NT2/D1 (cell line): ENCODE data around the gene TRABD2A.

ENCODE experiments used
- DNase-seq: peaks from one replicate; pipeline ENCODE4 v3.0.0-alpha.2; 2011; ENCODE audit warnings: low read depth, low spot score
- H3K27me3 ChIP-seq: 2 replicates; pipeline ENCODE4 v1.6.0; 2011; ENCODE audit warnings: mild to moderate bottlenecking; ENCODE audit not compliant: insufficient read length, insufficient read depth
- H3K36me3 ChIP-seq: 2 replicates; pipeline ENCODE4 v1.6.1; 2011; ENCODE audit warnings: mild to moderate bottlenecking, low read length, mixed read lengths; ENCODE audit not compliant: insufficient read depth, insufficient read length
- H3K4me1 ChIP-seq: 2 replicates; pipeline ENCODE4 v1.5.1; 2011; ENCODE audit not compliant: insufficient read depth, insufficient read length
- H3K4me3 ChIP-seq: 2 replicates; pipeline ENCODE4 v1.5.1; 2011; ENCODE audit warnings: low read depth; ENCODE audit not compliant: insufficient read length
- H3K9ac ChIP-seq: 2 replicates; pipeline ENCODE4 v1.6.0; 2011; ENCODE audit warnings: low read depth; ENCODE audit not compliant: insufficient read length
- H3K9me3 ChIP-seq: 2 replicates; pipeline ENCODE4 v1.5.1; 2011; ENCODE audit warnings: mild to moderate bottlenecking, low read length; ENCODE audit not compliant: insufficient read depth
- SUZ12 ChIP-seq: IDR thresholded peaks from 2 replicates; pipeline ENCODE4 v1.6.1; 2011; ENCODE audit not compliant: insufficient read length, insufficient read depth; ENCODE audit errors: extremely low read depth
- YY1 ChIP-seq: IDR thresholded peaks from 2 replicates; pipeline ENCODE4 v1.6.1; 2011; ENCODE audit not compliant: insufficient read length, insufficient read depth
- ZNF274 ChIP-seq: IDR thresholded peaks from 2 replicates; pipeline ENCODE4 v1.6.1; 2011; ENCODE audit warnings: mild to moderate bottlenecking, low read depth, low read length

TRABD2A gene

DNA sequence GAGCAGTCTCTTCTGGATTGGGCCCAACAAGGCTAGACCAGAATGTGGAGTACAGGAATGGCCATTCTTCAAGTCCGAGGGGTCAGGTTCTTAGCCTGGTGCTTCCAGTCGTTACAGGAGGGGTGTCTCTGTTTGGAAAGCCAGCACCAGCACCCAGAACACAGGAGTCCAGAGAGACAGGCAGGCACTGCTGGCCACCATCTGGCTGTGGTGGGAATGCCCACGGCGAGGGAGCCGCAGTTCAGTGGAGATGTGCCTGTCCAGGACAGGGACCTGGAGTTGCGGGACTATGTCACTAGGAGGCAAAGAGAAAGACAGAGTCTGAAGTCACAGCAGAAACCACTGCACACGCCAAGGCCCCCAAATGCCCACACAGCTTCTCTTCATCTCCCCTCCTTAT is 59.1 kb downstream of the TRABD2A start:
- Histone ChIP-seq H3K27me3 (no peaks in the 10 kb centered on the region), H3K4me3 (no peak overlapping the region), H3K9me3 (no peaks in the 10 kb centered on the region), H3K4me1 (no peaks in the 10 kb centered on the region), H3K9ac (no peak overlapping the region), H3K36me3 (no peaks in the 10 kb centered on the region)
- no peak for TF ChIP-seq ZNF274
- no peak for TF ChIP-seq YY1
- no peak for TF ChIP-seq SUZ12
- no peak for DNase-seq

DNA sequence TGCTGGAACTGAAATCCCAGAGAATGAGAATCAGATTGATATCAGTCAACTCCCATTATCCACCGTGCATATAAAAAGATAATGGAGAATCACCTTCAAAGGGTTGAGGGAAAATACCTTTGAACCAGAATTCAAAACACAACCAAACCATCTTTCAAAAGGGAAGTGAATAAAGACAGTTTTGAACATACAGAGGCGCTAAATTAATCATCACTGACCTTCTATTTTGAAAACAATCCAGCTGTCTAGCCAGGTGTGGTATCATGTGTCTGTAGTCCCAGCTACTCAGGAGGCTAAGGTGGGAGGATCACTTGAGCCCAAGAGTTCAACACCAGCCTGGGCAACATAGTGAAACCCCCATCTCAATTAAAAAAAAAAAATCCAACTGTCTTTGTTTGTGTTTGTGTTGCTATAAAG is 63.6 kb downstream of the TRABD2A start:
- Histone ChIP-seq H3K36me3 (no peaks in the 10 kb centered on the region), H3K9me3 (no peaks in the 10 kb centered on the region), H3K4me3 (no peak overlapping the region), H3K4me1 (no peaks in the 10 kb centered on the region), H3K9ac (no peak overlapping the region), H3K27me3 (peaks cover 3% of the 10 kb centered on the region)
- no peak for TF ChIP-seq YY1
- no peak for TF ChIP-seq SUZ12
- TF ChIP-seq ZNF274, result no peak
- no peak for DNase-seq

DNA sequence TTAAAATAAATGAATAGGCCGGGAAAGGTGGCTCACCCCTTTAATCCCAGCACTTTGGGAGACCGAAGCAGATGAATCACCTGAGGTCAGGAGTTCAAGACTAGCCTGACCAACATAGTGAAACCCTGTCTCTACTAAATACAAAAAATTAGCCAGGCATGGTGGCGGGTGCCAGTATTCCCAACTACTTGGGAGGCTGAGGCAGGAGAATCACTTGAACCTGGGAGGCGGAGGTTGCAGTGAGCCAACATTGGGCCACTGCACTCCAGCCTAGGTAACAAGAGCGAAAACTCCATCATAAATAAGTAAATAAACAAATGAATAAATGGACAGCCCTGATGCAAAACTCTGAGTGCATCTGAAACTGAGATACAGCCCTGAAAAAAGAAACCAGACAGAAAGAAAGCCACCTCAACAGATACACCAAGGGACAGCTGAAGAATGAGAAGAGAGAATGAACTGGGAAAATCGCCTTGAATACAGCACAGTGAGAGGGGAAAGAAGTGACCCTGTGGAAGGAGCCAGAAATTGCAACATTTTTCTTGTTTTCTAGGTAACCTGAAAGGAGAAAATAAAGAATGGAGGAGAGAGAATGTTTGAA is 64.4 kb downstream of the TRABD2A start:
- TF ChIP-seq SUZ12 (no peak), YY1 (no peak), ZNF274 (no peak)
- H3K9me3 ChIP-seq, result no peaks in the 10 kb centered on the region
- H3K27me3 ChIP-seq, result peaks cover 3% of the 10 kb centered on the region
- no peaks in the 10 kb centered on the region for H3K36me3 ChIP-seq
- no peak overlapping the region for H3K9ac ChIP-seq
- DNase-seq, result no peak
- no peak overlapping the region for H3K4me3 ChIP-seq
- no peaks in the 10 kb centered on the region for H3K4me1 ChIP-seq

DNA sequence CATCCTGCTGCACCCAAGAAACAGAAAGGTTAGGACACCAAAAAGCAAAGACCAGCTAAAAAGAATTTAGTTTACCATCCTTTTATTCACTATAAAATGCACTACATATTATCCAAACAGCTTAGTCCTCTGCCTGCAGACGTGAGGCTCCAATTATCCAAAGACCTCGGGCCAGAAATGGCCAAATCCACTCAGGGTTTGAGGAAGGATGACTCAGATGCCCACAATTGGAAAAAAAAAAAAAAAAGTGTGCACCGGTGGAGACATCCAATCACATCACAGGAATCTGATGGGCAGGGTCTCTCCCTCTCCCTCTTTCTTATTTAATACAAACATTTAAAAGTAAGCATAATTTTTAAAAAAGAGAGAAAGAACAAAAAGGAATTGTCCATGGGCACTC is 65.7 kb downstream of the TRABD2A start:
- no peaks in the 10 kb centered on the region for H3K36me3 ChIP-seq
- H3K9ac ChIP-seq, result no peak overlapping the region
- H3K9me3 ChIP-seq, result no peaks in the 10 kb centered on the region
- no peak overlapping the region for H3K4me3 ChIP-seq
- TF ChIP-seq YY1, result no peak
- no peak for TF ChIP-seq SUZ12
- TF ChIP-seq ZNF274, result no peak
- no peak for DNase-seq
- H3K4me1 ChIP-seq, result no peaks in the 10 kb centered on the region
- peaks cover 3% of the 10 kb centered on the region for H3K27me3 ChIP-seq

DNA sequence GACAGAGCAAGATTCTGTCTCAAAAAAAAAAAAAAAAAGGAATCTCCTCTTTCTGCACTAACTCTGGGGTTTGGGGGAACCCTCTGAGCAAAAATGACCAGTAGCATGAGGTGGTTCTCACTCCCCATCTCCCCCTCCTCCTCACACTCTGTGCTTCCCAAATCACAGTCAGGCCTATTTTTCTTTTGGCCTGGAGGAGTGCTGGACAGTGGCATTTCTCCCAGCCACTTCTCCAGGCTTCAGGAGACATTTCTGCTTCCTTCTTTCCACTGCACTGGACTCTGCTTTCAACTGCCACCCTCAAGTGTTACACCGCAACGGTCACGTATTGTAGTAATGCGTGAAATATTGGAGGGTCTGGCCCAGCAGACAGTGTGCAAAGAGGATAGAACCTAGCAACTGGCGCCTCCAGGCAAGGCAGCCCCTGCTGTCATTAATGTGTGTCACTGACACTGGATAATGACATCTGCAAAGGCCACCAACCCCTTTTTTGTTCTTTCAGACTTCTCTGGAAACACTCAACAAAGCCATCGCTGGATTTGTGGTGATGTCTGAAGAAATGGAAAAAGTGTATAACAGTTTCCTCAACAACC is 68.9 kb downstream of the TRABD2A start:
- no peak overlapping the region for H3K9ac ChIP-seq
- H3K9me3 ChIP-seq, result no peaks in the 10 kb centered on the region
- no peaks in the 10 kb centered on the region for H3K4me1 ChIP-seq
- no peak for DNase-seq
- no peaks in the 10 kb centered on the region for H3K36me3 ChIP-seq
- TF ChIP-seq ZNF274 (no peak), YY1 (no peak), SUZ12 (no peak)
- H3K27me3 ChIP-seq, result peaks cover 3% of the 10 kb centered on the region
- no peak overlapping the region for H3K4me3 ChIP-seq

DNA sequence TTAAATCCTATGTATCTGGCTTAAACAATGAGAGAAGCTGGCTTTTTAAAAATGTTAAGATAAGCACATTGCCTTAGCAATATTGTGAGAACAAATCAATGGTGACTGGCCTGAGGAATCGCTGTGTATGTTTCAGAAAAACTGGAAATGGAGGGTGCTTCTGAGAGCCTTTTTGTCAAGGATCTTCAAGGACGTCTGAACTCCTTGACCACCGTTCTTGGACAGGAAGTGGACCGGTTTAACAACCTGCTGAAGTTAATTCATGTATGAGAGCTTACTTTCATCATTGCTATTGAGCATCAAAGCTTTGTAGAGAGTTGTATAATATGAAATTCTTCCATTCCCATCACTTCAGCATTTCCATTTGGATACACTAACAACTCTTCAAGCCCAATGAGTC is 72.6 kb downstream of the TRABD2A start:
- Histone ChIP-seq H3K27me3 (no peaks in the 10 kb centered on the region), H3K4me1 (no peaks in the 10 kb centered on the region), H3K9me3 (no peaks in the 10 kb centered on the region), H3K4me3 (no peak overlapping the region), H3K36me3 (no peaks in the 10 kb centered on the region), H3K9ac (no peak overlapping the region)
- TF ChIP-seq YY1, result no peak
- no peak for TF ChIP-seq ZNF274
- TF ChIP-seq SUZ12, result no peak
- no peak for DNase-seq

DNA sequence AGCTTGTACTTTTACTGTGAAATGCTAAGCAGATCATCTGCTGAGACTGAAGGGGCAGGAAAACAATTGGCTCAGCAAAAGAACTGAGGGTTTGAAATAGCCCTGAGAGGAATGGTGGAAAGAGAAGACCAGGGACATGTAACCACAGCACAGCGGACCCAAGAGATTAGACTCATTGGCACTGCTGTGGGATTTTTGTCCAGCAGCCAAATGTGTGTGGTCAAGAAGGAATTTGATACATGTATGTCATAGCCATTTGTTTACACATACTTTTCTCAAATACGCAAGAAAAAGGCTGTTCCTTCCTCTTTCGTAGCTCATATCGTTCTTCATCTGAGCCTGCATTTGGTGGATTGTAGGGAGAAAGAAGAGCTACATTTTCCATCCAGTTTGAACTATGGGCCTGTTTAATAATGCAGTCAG is 73.8 kb downstream of the TRABD2A start:
- Histone ChIP-seq H3K4me1 (no peaks in the 10 kb centered on the region), H3K9ac (no peak overlapping the region)
- DNase-seq, result no peak

More for the DNA sequence above, 73.8 kb downstream of the TRABD2A start:
- Histone ChIP-seq H3K4me3 (no peak overlapping the region), H3K36me3 (no peaks in the 10 kb centered on the region), H3K9me3 (no peaks in the 10 kb centered on the region), H3K27me3 (no peaks in the 10 kb centered on the region)
- TF ChIP-seq YY1 (no peak), ZNF274 (no peak), SUZ12 (no peak)
